K562 (cell line): ENCODE data around the gene CTDSPL2. TPM values are rescaled to one million over a fixed set of nuclear protein-coding genes. Genes with fewer than 3 reads are reported as not detected.

Experiments
- ATAC-seq: fragments of 200-7000 bp; cut with Tn5 transposase; 3 replicates; pipeline ENCODE4 v1.9.1; 2020; ENCODE audit warnings: moderate library complexity
- BruUV-seq: library from RNA; stranded (reverse); fragments of 400-500 nt; replicated peaks from 2 replicates; lab custom pipeline; 2021; lab: Mats Ljungman, UMichigan
- CTCF ChIA-PET: fragments of 300-600 bp; formaldehyde crosslinking; extraction: SDS; loops from one replicate; lab custom pipeline; 2021; ENCODE audit warnings: low intra/inter-chr PET ratio; lab: Yijun Ruan, JAX
- POLR2A ChIA-PET: fragments of 300-600, 350-650 bp; sonication (Branson Sonifier 250); formaldehyde crosslinking; extraction: SDS; loops from one replicate; lab custom pipeline; 2021; ENCODE audit warnings: antibody characterized with exemption, inconsistent platforms; lab: Yijun Ruan, JAX
- DNase-seq, 4 experiments: peaks; one replicate each; pipeline versions ENCODE4 v3.0.0 to v3.0.0-alpha.2; 2011 to 2018; ENCODE audit warnings: low spot score in 3 of 4, mixed read lengths in 3 of 4; ENCODE audit errors: extremely low read depth in 1 of 4
- FAIRE-seq: peaks from 2 replicates; lab custom pipeline; 2011; peaks lifted over from hg19 to GRCh38; lab: Jason Lieb, UNC
- H2AFZ ChIP-seq: 2 replicates; pipeline ENCODE4 v1.6.0; 2011; ENCODE audit warnings: low read depth, low read length, control low read depth, inconsistent platforms
- H3K27ac ChIP-seq: fragments of 200-600 bp; 3 replicates; pipeline ENCODE4 v1.8.0; 2011; ENCODE audit warnings: low read depth, mild to moderate bottlenecking, control low read depth, inconsistent platforms, low read length, moderate library complexity, mixed read lengths; ENCODE audit errors: extremely low read depth
- H3K27me3 ChIP-seq, 2 experiments: fragments of 300-600 bp in 1 of 2; 2 replicates in 1 of 2; 3 replicates in 1 of 2; pipeline versions ENCODE4 v1.6.0 to v1.8.0; 2011; ENCODE audit warnings: inconsistent platforms in 2 of 2, low read length in 2 of 2, mild to moderate bottlenecking in 1 of 2, mixed read lengths in 1 of 2, moderate library complexity in 1 of 2; ENCODE audit not compliant: control insufficient read depth in 2 of 2, insufficient read depth in 2 of 2
- H3K36me3 ChIP-seq: fragments of 300-600 bp; 3 replicates; pipeline ENCODE4 v1.8.0; 2011; ENCODE audit warnings: mild to moderate bottlenecking, low read length, inconsistent platforms; ENCODE audit not compliant: control insufficient read depth, insufficient read depth
- H3K4me1 ChIP-seq, 2 experiments: fragments of 200-600 bp in 1 of 2; replicated peaks in 1 of 2; 2 replicates in 1 of 2; 3 replicates in 1 of 2; pipeline versions ENCODE4 v1.5.1 to v1.8.0; 2011; ENCODE audit warnings: inconsistent platforms in 2 of 2, low read length in 2 of 2, mild to moderate bottlenecking in 1 of 2, mixed read lengths in 1 of 2, moderate library complexity in 1 of 2; ENCODE audit not compliant: control insufficient read depth in 2 of 2, insufficient read depth in 2 of 2
- H3K4me2 ChIP-seq: 2 replicates; pipeline ENCODE4 v1.6.1; 2011; ENCODE audit warnings: low read length, control low read depth, inconsistent platforms, mixed read lengths; ENCODE audit not compliant: insufficient read depth
- H3K4me3 ChIP-seq: fragments of 200-600 bp; sonication (generic), shearing (Covaris generic); 2 replicates; pipeline ENCODE4 v1.5.1; 2016; ENCODE audit warnings: control low read depth, inconsistent platforms
- H3K79me2 ChIP-seq: fragments of 200-600 bp; 3 replicates; pipeline ENCODE4 v1.8.0; 2011; ENCODE audit warnings: low read length, inconsistent platforms; ENCODE audit not compliant: control insufficient read depth, insufficient read depth
- H3K9ac ChIP-seq, 2 experiments: 2 replicates each; pipeline versions ENCODE4 v1.6.0 to v1.6.1; 2011; ENCODE audit warnings: low read depth in 2 of 2, low read length in 2 of 2, control low read depth in 1 of 2, inconsistent platforms in 1 of 2, mild to moderate bottlenecking in 1 of 2, mixed read lengths in 1 of 2; ENCODE audit not compliant: insufficient read depth in 1 of 2
- H3K9me1 ChIP-seq: one replicate; pipeline ENCODE4 v1.6.0; 2011; ENCODE audit warnings: inconsistent platforms, mild to moderate bottlenecking, low read length, moderate library complexity; ENCODE audit not compliant: control insufficient read depth, insufficient read depth
- H3K9me3 ChIP-seq: replicated peaks from 2 replicates; pipeline ENCODE4 v1.5.1; 2011; ENCODE audit warnings: low read depth, low read length, inconsistent platforms; ENCODE audit not compliant: control insufficient read depth, insufficient read depth
- H4K20me1 ChIP-seq: replicated peaks from 2 replicates; pipeline ENCODE4 v1.6.1; 2011; ENCODE audit warnings: low read length, inconsistent platforms, mixed read lengths; ENCODE audit not compliant: control insufficient read depth, insufficient read depth
- ARID1B ChIP-seq: fragments of 450-650 bp; IDR thresholded peaks from 2 replicates; pipeline ENCODE4 v1.6.1; 2016; ENCODE audit warnings: antibody characterized with exemption, mild to moderate bottlenecking, inconsistent platforms
- ATF3 ChIP-seq, 2 experiments: fragments of 450-650 bp in 1 of 2; sonication (generic) in 1 of 2; formaldehyde crosslinking in 1 of 2; IDR thresholded peaks in 1 of 2; conservative IDR thresholded peaks in 1 of 2; 2 replicates each; pipeline versions ENCODE4 v1.6.1 to v1.8.1; 2016 to 2023; ENCODE audit warnings: mild to moderate bottlenecking in 2 of 2, moderate library complexity in 2 of 2, inconsistent platforms in 1 of 2, missing genetic modification reagents in 1 of 2
- BACH1 ChIP-seq: fragments of 200-800 bp; sonication (Bioruptor generic); IDR thresholded peaks from 2 replicates; pipeline ENCODE4 v1.6.1; 2016; ENCODE audit warnings: missing genetic modification characterization, missing compliant biosample characterization
- CBX5 ChIP-seq: IDR thresholded peaks from 2 replicates; pipeline ENCODE4 v1.6.1; 2014; ENCODE audit warnings: low read depth, borderline replicate concordance
- FOSL1 ChIP-seq: fragments of 200-800 bp; sonication (Bioruptor generic); conservative IDR thresholded peaks from 2 replicates; pipeline ENCODE4 v1.6.1; 2016; ENCODE audit warnings: missing genetic modification characterization, missing compliant biosample characterization
- HMBOX1 ChIP-seq: sonication (generic); IDR thresholded peaks from 2 replicates; pipeline ENCODE4 v1.6.1; 2016
- JUND ChIP-seq, 2 experiments: IDR thresholded peaks; 2 replicates in 1 of 2; 3 replicates in 1 of 2; pipeline ENCODE4 v1.6.1; 2011; ENCODE audit warnings: borderline replicate concordance in 2 of 2, low read depth in 2 of 2, low read length in 2 of 2, improper control_type of control experiment in 1 of 2, missing biosample characterization in 1 of 2, missing genetic modification characterization in 1 of 2, missing genetic modification reagents in 1 of 2
- SMARCA4 ChIP-seq: fragments of 450-650 bp; IDR thresholded peaks from 2 replicates; pipeline ENCODE4 v1.6.1; 2016
- ZNF165 ChIP-seq: fragments of 250-450 bp; sonication (Bioruptor Pico); IDR thresholded peaks from 2 replicates; pipeline ENCODE4 v1.4.0; 2020; ENCODE audit warnings: borderline replicate concordance
- ZNF395 ChIP-seq: fragments of 200-800 bp; sonication (Bioruptor generic); IDR thresholded peaks from 2 replicates; pipeline ENCODE4 v1.6.1; 2017; ENCODE audit warnings: missing genetic modification characterization, missing compliant biosample characterization
- ZNF696 ChIP-seq: fragments of 250-450 bp; sonication (Bioruptor Pico); conservative IDR thresholded peaks from 2 replicates; pipeline ENCODE4 v1.4.0; 2020; ENCODE audit warnings: mild to moderate bottlenecking, moderate library complexity
- WGBS: fragments of 100-300 bp; shearing (Covaris generic); methylation state at CpG from one replicate; pipeline ENCODE4 v1.1.6; 2016; ENCODE audit warnings: low coverage, mixed read lengths; ENCODE audit not compliant: insufficient coverage; ENCODE audit errors: missing lambda C conversion rate; 5-methylcytosine and 5-hydroxymethylcytosine counted together
- in situ Hi-C: fragments of 300-500 bp; cut with MboI; formaldehyde crosslinking; loops from 4 replicates; pipeline ENCODE4 v1.15.0; 2018; ENCODE audit warnings: inconsistent platforms, mixed read lengths
- intact Hi-C: fragments of 100-400 bp; cut with micrococcal nuclease; formaldehyde crosslinking; loops from 2 replicates; pipeline ENCODE4 v1.14.2; 2022
- polyA plus RNA-seq, 8 experiments: library from polyadenylated mRNA; depleted of rRNA in 4 of 8; stranded (reverse) in 5 of 8; unstranded in 3 of 8; fragments of >200 nt; fragmentation: Nextera tagmentation in 2 of 8; fragmentation: Illumina TruSeq in 1 of 8; extraction: Ambion mirVana in 2 of 8; extraction: Trizol in 1 of 8; gene quantifications; 2 replicates each; pipeline versions ENCODE4 v1.2.1 to v1.2.3, GENCODE V29; 2011 to 2014; ENCODE audit warnings: inconsistent platforms in 1 of 8, missing spikeins in 1 of 8
- total RNA-seq, 7 experiments: library from RNA; depleted of rRNA in 6 of 7; stranded (reverse); fragments of >200 nt in 6 of 7; fragmentation: Illumina TruSeq in 2 of 7; extraction: Trizol in 2 of 7; gene quantifications; 2 replicates each; pipeline versions ENCODE4 v1.2.1 to v1.2.3, GENCODE V29; 2011 to 2021; ENCODE audit warnings: low replicate concordance in 1 of 7
- TF ChIP-seq, protein P1 (sequence below), 2 experiments: fragments of 450-650 bp in 1 of 2; IDR thresholded peaks; 2 replicates each; pipeline ENCODE4 v1.6.1; 2011 to 2017; ENCODE audit warnings: low read depth in 2 of 2, antibody characterized with exemption in 1 of 2, borderline replicate concordance in 1 of 2, low read length in 1 of 2, mild to moderate bottlenecking in 1 of 2, mixed read lengths in 1 of 2; ENCODE audit not compliant: control insufficient read depth in 1 of 2

CTDSPL2 gene
- total and polyA plus RNA-seq, 9 of the 15 experiments (the other 6 are each of a cell fraction or from before 2014, with no cell fraction given), result 16.8 to 79.0 (median 53.1) TPM

GRCh38 chr15:44485880-44486279 is 58.5 kb downstream of the CTDSPL2 start (continued):
- TF ChIP-seq, protein P1, sequence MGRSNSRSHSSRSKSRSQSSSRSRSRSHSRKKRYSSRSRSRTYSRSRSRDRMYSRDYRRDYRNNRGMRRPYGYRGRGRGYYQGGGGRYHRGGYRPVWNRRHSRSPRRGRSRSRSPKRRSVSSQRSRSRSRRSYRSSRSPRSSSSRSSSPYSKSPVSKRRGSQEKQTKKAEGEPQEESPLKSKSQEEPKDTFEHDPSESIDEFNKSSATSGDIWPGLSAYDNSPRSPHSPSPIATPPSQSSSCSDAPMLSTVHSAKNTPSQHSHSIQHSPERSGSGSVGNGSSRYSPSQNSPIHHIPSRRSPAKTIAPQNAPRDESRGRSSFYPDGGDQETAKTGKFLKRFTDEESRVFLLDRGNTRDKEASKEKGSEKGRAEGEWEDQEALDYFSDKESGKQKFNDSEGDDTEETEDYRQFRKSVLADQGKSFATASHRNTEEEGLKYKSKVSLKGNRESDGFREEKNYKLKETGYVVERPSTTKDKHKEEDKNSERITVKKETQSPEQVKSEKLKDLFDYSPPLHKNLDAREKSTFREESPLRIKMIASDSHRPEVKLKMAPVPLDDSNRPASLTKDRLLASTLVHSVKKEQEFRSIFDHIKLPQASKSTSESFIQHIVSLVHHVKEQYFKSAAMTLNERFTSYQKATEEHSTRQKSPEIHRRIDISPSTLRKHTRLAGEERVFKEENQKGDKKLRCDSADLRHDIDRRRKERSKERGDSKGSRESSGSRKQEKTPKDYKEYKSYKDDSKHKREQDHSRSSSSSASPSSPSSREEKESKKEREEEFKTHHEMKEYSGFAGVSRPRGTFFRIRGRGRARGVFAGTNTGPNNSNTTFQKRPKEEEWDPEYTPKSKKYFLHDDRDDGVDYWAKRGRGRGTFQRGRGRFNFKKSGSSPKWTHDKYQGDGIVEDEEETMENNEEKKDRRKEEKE (IDR thresholded peaks at IDR 0.05; ENCODE audit: borderline replicate concordance in 1 of 2, control insufficient read depth in 1 of 2, low read depth in 2 of 2, low read length in 1 of 2), result no peak
- TF ChIP-seq ZNF165, result no peak
- no peak for TF ChIP-seq ZNF395
- no peak for TF ChIP-seq CBX5

DNA sequence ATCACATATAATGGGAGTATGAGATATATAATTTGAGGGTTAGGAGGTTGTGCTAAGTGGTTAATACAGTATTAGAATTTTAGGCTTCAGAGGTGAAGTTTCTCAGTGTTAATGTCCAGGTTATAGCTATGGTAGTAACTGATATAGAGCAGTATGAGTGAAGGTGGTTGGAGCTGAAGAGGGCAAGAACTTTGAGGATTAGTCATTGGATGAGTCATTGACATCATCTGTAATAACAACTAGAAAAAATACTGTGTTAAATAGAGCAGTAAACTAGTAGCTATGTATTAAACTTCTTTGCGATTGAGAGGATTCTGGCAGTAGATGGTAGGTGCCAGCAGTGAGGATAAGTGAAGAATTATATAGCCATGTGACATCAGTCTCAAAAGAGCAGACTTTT is 62.0 kb downstream of the CTDSPL2 start:
- CTCF ChIA-PET, result no interaction called here
- FAIRE-seq, result no peak
- TF ChIP-seq SMARCA4 (peak; percentile 44; the same call in 1 of the 2 replicates), FOSL1 (peak; percentile 97), ATF3 (IDR thresholded peaks at IDR 0.05) (peak; percentile 92), ATF3 (CRISPR knock-in tag; conservative IDR thresholded peaks at IDR 0.05) (no peak), HMBOX1 (peak; percentile 73), ARID1B (peak; percentile 52), BACH1 (tag) (no peak), ZNF696 (CRISPR knock-in tag) (no peak), JUND (IDR thresholded peaks at IDR 0.05; ENCODE audit: borderline replicate concordance, low read depth, low read length) (peak; percentile 80), JUND (tag; IDR thresholded peaks at IDR 0.05; ENCODE audit: borderline replicate concordance, low read depth, low read length) (peak; percentile 81)

More for the DNA sequence above, 62.0 kb downstream of the CTDSPL2 start:
- intact Hi-C loops, result no loop called here
- ATAC-seq, result peak; percentile 58; the same call in 2 of the 3 replicates
- Histone ChIP-seq H3K9ac (no peak overlapping the region), H4K20me1 (no peaks in the 10 kb centered on the region), H3K27me3 (no peaks in the 10 kb centered on the region), H2AFZ (no peak overlapping the region), H3K9me1 (no peaks in the 10 kb centered on the region), H3K27ac (peak overlapping the region; percentile 48; the same call in 2 of the 3 replicates), H3K36me3 (peaks cover 81% of the 10 kb centered on the region), H3K4me3 (no peak overlapping the region), H3K9me3 (no peaks in the 10 kb centered on the region), H3K4me1 (peaks cover 0 to 5% of the 10 kb centered on the region in 2 experiments; a peak in 2 of 5 replicates), H3K4me2 (no peak overlapping the region), H3K79me2 (peaks cover 7% of the 10 kb centered on the region; the same call in 2 of the 3 replicates)
- POLR2A ChIA-PET, result interaction anchor here (1.2 to 1.4 kb wide), 3 partner anchors 10 to 62 kb away, joined by 3 to 5 read pairs (median 5); partner anchors contain the start of gene CTDSPL2
- DNase-seq, result peak in 2 of 4 experiments; percentile 6 to 23
- 82% methylated on average over 1 of the region's 1 CpG for WGBS
- in situ Hi-C loops, result no loop called here
- no TSS peak for BruUV-seq
